ENCODE data around the gene MYB.

DNA sequence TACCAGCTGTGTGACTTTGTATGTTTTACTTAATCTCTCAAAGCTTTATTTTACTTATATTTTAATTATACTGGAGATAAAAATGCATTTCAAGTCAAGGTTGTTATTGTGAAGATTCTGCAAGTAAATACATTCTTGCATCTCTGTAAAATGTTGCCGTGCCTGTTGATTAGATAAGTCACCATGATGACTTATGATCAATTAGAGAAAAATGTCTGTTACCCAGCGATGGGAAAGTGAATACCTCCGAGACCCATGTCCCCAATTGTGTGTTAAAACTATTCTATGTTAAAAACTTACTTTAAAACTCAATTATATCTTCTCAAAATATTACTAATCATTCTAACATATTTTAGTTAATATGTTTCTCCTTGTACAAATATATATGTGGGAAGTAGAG is 39.9 kb downstream of the MYB start:
- no peak for TF ChIP-seq CTCF (IDR thresholded peaks at IDR 0.05)
- no peak for TF ChIP-seq POLR2A (IDR thresholded peaks at IDR 0.05)
- no peak for TF ChIP-seq POLR2AphosphoS5 (IDR thresholded peaks at IDR 0.05)
